Loucy (cell line): ENCODE results near the gene GTPBP6.

Experiments
- EZH2phosphoT487 ChIP-seq: fragments of 200-600 bp; IDR thresholded peaks from 2 replicates; pipeline ENCODE4 v1.6.1; 2018; ENCODE audit warnings: antibody characterized with exemption, mild to moderate bottlenecking, moderate library complexity, borderline replicate concordance
- TF ChIP-seq, protein P1 (sequence below): fragments of 200-600 bp; sonication (generic); conservative IDR thresholded peaks from 2 replicates; pipeline ENCODE4 v1.5.1; 2014; ENCODE audit warnings: mild to moderate bottlenecking, antibody characterized with exemption, low read length

DNA sequence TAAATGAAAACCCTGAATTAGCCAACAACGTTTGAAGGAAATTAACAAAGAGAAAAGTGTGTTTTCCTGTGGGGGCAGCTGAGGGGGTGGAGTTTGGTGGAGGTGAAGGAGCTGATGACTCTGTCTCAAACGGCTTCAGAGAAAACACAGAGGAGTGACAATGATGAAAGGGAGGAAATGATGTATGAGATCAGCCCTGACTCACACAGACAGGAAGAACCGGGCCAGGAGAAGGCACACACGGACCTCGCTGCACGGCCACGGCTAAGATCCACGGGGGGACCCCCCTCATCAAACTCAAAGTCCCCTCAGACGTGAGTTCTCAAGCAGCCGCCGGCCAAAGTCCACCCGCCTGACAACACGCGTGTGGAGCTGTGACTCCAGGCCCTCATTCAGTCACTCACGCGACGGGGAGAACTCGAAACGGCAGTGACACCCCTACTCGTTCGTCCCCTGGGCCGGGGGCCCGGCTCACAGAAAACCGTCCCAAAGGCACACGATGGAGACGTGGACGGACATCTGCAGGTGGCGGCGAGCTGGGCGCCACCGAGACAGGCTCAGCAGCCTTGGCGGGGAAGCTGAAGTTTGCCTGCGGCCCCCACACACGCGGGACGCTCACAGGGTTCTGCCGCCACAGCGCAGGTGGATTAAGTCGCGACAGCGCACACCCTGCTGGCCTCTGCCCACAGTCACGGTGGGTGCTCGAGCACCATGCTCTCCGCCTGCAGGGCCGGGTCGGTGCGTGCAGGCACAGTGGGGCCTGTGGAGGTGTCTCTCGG lies 39.3 kb upstream of the GTPBP6 start:
- TF ChIP-seq, protein P1, sequence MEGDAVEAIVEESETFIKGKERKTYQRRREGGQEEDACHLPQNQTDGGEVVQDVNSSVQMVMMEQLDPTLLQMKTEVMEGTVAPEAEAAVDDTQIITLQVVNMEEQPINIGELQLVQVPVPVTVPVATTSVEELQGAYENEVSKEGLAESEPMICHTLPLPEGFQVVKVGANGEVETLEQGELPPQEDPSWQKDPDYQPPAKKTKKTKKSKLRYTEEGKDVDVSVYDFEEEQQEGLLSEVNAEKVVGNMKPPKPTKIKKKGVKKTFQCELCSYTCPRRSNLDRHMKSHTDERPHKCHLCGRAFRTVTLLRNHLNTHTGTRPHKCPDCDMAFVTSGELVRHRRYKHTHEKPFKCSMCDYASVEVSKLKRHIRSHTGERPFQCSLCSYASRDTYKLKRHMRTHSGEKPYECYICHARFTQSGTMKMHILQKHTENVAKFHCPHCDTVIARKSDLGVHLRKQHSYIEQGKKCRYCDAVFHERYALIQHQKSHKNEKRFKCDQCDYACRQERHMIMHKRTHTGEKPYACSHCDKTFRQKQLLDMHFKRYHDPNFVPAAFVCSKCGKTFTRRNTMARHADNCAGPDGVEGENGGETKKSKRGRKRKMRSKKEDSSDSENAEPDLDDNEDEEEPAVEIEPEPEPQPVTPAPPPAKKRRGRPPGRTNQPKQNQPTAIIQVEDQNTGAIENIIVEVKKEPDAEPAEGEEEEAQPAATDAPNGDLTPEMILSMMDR: no peak
- TF ChIP-seq EZH2phosphoT487: no peak
